HEK293 (cell line): ENCODE measurements around the gene ST3GAL5.

Source experiments
- CTCF ChIA-PET: fragments of 350-600 bp; formaldehyde crosslinking; extraction: SDS; loops from one replicate; lab custom pipeline; 2021; ENCODE audit warnings: antibody characterized with exemption; lab: Yijun Ruan, JAX
- POLR2A ChIA-PET: fragments of 300-600 bp; formaldehyde crosslinking; extraction: SDS; loops from one replicate; lab custom pipeline; 2020; ENCODE audit warnings: antibody characterized with exemption, inconsistent platforms; lab: Yijun Ruan, JAX
- H3K27ac ChIP-seq: fragments of 200-500 bp; sonication (Bioruptor generic); 2 replicates; pipeline ENCODE4 v1.5.1; 2014; ENCODE audit warnings: low read depth, low read length, control low read depth, inconsistent platforms; ENCODE audit errors: extremely low read depth
- H3K36me3 ChIP-seq, 2 experiments: fragments of 200-500 bp in 1 of 2; sonication (Bioruptor generic) in 1 of 2; 1 replicate in 1 of 2; 2 replicates in 1 of 2; pipeline ENCODE4 v1.5.1; 2014 to 2017; ENCODE audit warnings: inconsistent platforms in 2 of 2, low read length in 2 of 2; ENCODE audit not compliant: control insufficient read depth in 2 of 2, insufficient read depth in 1 of 2
- H3K4me1 ChIP-seq: fragments of 200-500 bp; sonication (Bioruptor generic); 2 replicates; pipeline ENCODE4 v1.5.1; 2014; ENCODE audit warnings: mild to moderate bottlenecking, low read length, inconsistent platforms; ENCODE audit not compliant: control insufficient read depth, insufficient read depth
- H3K4me3 ChIP-seq: 2 replicates; pipeline ENCODE4 v1.5.1; 2011; ENCODE audit warnings: low read depth, mild to moderate bottlenecking, control low read depth, low read length, moderate library complexity
- H3K9me3 ChIP-seq: fragments of 200-500 bp; sonication (Bioruptor generic); 2 replicates; pipeline ENCODE4 v1.5.1; 2014; ENCODE audit warnings: low read depth, low read length, inconsistent platforms; ENCODE audit not compliant: control insufficient read depth, insufficient read depth
- SP7 ChIP-seq: fragments of 450-650 bp; formaldehyde crosslinking; IDR thresholded peaks from 2 replicates; pipeline ENCODE4 v1.5.1; 2016; ENCODE audit warnings: missing biosample characterization, missing genetic modification characterization
- YY2 ChIP-seq: fragments of 450-650 bp; formaldehyde crosslinking; IDR thresholded peaks from 2 replicates; pipeline ENCODE4 v1.5.1; 2016; ENCODE audit warnings: missing biosample characterization, missing genetic modification characterization
- ZBTB11 ChIP-seq: fragments of 450-650 bp; formaldehyde crosslinking; conservative IDR thresholded peaks from 2 replicates; pipeline ENCODE4 v1.5.1; 2016; ENCODE audit warnings: low read depth, missing biosample characterization, missing genetic modification characterization
- ZBTB20 ChIP-seq: fragments of 450-650 bp; formaldehyde crosslinking; IDR thresholded peaks from 2 replicates; pipeline ENCODE4 v1.5.1; 2016; ENCODE audit warnings: missing biosample characterization, missing genetic modification characterization
- ZBTB26 ChIP-seq: fragments of 450-650 bp; formaldehyde crosslinking; optimal IDR thresholded peaks from 2 replicates; pipeline ENCODE3; 2016; ENCODE audit warnings: missing biosample characterization, mild to moderate bottlenecking, missing genetic modification characterization
- ZFP41 ChIP-seq: fragments of 450-650 bp; formaldehyde crosslinking; IDR thresholded peaks from 2 replicates; pipeline ENCODE4 v1.5.1; 2016; ENCODE audit warnings: missing biosample characterization, missing genetic modification characterization, borderline replicate concordance
- ZNF211 ChIP-seq: fragments of 450-650 bp; formaldehyde crosslinking; IDR thresholded peaks from 2 replicates; pipeline ENCODE4 v1.5.1; 2016; ENCODE audit warnings: low read depth, missing biosample characterization, missing genetic modification characterization
- ZNF221 ChIP-seq: fragments of 450-650 bp; formaldehyde crosslinking; IDR thresholded peaks from 2 replicates; pipeline ENCODE4 v1.5.1; 2017; ENCODE audit warnings: missing biosample characterization, missing genetic modification characterization, borderline replicate concordance
- ZNF311 ChIP-seq: fragments of 450-650 bp; formaldehyde crosslinking; IDR thresholded peaks from 2 replicates; pipeline ENCODE4 v1.5.1; 2017; ENCODE audit warnings: missing biosample characterization, missing genetic modification characterization, borderline replicate concordance
- ZNF366 ChIP-seq: fragments of 450-650 bp; formaldehyde crosslinking; conservative IDR thresholded peaks from 2 replicates; pipeline ENCODE4 v1.5.1; 2016; ENCODE audit warnings: missing biosample characterization, missing genetic modification characterization
- ZNF37A ChIP-seq: fragments of 450-650 bp; IDR thresholded peaks from 2 replicates; pipeline ENCODE4 v1.5.1; 2018; ENCODE audit warnings: missing biosample characterization, missing genetic modification characterization
- ZNF513 ChIP-seq: fragments of 450-650 bp; IDR thresholded peaks from 2 replicates; pipeline ENCODE4 v1.5.1; 2018; ENCODE audit warnings: missing biosample characterization, missing genetic modification characterization
- ZNF549 ChIP-seq: fragments of 450-650 bp; IDR thresholded peaks from 2 replicates; pipeline ENCODE4 v1.5.1; 2018; ENCODE audit warnings: missing biosample characterization, missing genetic modification characterization, mild to moderate bottlenecking, inconsistent platforms, moderate library complexity
- ZSCAN16 ChIP-seq: fragments of 450-650 bp; formaldehyde crosslinking; IDR thresholded peaks from 2 replicates; pipeline ENCODE4 v1.5.1; 2016; ENCODE audit warnings: missing biosample characterization, missing genetic modification characterization
- ZSCAN30 ChIP-seq: fragments of 450-650 bp; IDR thresholded peaks from 2 replicates; pipeline ENCODE4 v1.5.1; 2018; ENCODE audit warnings: missing biosample characterization, mild to moderate bottlenecking, missing genetic modification characterization, moderate library complexity
- ZSCAN5A ChIP-seq: fragments of 450-650 bp; formaldehyde crosslinking; IDR thresholded peaks from 2 replicates; pipeline ENCODE4 v1.5.1; 2016; ENCODE audit warnings: missing biosample characterization, missing genetic modification characterization
- TF ChIP-seq, protein P1 (sequence below): fragments of 450-650 bp; formaldehyde crosslinking; IDR thresholded peaks from 2 replicates; pipeline ENCODE4 v1.5.1; 2017; ENCODE audit warnings: missing biosample characterization, mild to moderate bottlenecking, missing genetic modification characterization, moderate library complexity
- TF ChIP-seq, protein P2 (sequence below): fragments of 450-650 bp; formaldehyde crosslinking; IDR thresholded peaks from 2 replicates; pipeline ENCODE4 v1.5.1; 2017; ENCODE audit warnings: missing biosample characterization, missing genetic modification characterization
- TF ChIP-seq, protein P3 (sequence below): fragments of 450-650 bp; formaldehyde crosslinking; IDR thresholded peaks from 2 replicates; pipeline ENCODE4 v1.5.1; 2016; ENCODE audit warnings: missing biosample characterization, missing genetic modification characterization

Gene ST3GAL5

GRCh38 chr2:85878719-85879370 is 9.9 kb downstream of the ST3GAL5 start:
- POLR2A ChIA-PET, result interaction anchor here (1.4 kb wide), 1 partner anchor 9 kb away, joined by 3 read pairs; no protein-coding TSS in a partner anchor
- Histone ChIP-seq H3K36me3 (no peaks in the 10 kb centered on the region), H3K27ac (no peak overlapping the region), H3K4me1 (no peaks in the 10 kb centered on the region; the same call in 1 of the 2 replicates), H3K4me3 (no peak overlapping the region)
- CTCF ChIA-PET, result interaction anchor here (1.1 to 1.9 kb wide), 2 partner anchors 10 to 12 kb away, joined by 4 to 9 read pairs; no protein-coding TSS in a partner anchor
- TF ChIP-seq ZSCAN30 (tag by site-specific recombination) (no peak), ZBTB26 (tag by site-specific recombination) (no peak), ZFP41 (tag by site-specific recombination) (no peak), ZBTB20 (tag by site-specific recombination) (no peak), ZBTB11 (tag by site-specific recombination) (no peak), YY2 (no peak), ZNF221 (no peak), ZNF311 (tag by site-specific recombination) (no peak), ZNF549 (tag by site-specific recombination) (no peak), ZNF211 (no peak), ZNF366 (tag by site-specific recombination) (no peak), ZSCAN16 (tag by site-specific recombination) (no peak), ZSCAN5A (tag by site-specific recombination) (no peak), ZNF37A (tag by site-specific recombination) (no peak), ZNF513 (tag by site-specific recombination) (no peak), SP7 (no peak)
- TF ChIP-seq, protein P1, sequence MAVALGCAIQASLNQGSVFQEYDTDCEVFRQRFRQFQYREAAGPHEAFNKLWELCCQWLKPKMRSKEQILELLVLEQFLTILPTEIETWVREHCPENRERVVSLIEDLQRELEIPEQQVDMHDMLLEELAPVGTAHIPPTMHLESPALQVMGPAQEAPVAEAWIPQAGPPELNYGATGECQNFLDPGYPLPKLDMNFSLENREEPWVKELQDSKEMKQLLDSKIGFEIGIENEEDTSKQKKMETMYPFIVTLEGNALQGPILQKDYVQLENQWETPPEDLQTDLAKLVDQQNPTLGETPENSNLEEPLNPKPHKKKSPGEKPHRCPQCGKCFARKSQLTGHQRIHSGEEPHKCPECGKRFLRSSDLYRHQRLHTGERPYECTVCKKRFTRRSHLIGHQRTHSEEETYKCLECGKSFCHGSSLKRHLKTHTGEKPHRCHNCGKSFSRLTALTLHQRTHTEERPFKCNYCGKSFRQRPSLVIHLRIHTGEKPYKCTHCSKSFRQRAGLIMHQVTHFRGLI (tag by site-specific recombination), result no peak
- TF ChIP-seq, protein P2, sequence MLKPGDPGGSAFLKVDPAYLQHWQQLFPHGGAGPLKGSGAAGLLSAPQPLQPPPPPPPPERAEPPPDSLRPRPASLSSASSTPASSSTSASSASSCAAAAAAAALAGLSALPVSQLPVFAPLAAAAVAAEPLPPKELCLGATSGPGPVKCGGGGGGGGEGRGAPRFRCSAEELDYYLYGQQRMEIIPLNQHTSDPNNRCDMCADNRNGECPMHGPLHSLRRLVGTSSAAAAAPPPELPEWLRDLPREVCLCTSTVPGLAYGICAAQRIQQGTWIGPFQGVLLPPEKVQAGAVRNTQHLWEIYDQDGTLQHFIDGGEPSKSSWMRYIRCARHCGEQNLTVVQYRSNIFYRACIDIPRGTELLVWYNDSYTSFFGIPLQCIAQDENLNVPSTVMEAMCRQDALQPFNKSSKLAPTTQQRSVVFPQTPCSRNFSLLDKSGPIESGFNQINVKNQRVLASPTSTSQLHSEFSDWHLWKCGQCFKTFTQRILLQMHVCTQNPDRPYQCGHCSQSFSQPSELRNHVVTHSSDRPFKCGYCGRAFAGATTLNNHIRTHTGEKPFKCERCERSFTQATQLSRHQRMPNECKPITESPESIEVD, result no peak
- TF ChIP-seq, protein P3, sequence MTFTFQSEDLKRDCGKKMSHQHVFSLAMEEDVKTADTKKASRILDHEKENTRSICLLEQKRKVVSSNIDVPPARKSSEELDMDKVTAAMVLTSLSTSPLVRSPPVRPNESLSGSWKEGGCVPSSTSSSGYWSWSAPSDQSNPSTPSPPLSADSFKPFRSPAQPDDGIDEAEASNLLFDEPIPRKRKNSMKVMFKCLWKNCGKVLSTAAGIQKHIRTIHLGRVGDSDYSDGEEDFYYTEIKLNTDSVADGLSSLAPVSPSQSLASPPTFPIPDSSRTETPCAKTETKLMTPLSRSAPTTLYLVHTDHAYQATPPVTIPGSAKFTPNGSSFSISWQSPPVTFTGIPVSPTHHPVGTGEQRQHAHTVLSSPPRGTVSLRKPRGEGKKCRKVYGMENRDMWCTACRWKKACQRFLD (tag by site-specific recombination), result no peak
- TF ChIP-seq, all 188 proteins: peak for 0
- H3K9me3 ChIP-seq, result no peaks in the 10 kb centered on the region
